HG03457 (cell line): ENCODE results near the gene SH3PXD2A.

ENCODE experiments used
- ATAC-seq: cut with Tn5 transposase; IDR thresholded peaks from one replicate; pipeline ENCODE4 v1.9.1; 2021; ENCODE audit warnings: moderate number of reproducible peaks; ENCODE audit not compliant: unreplicated experiment

Gene SH3PXD2A

GRCh38 chr10:103627111-103627892 is 228.1 kb downstream of the SH3PXD2A start:
- no peak for ATAC-seq

GRCh38 chr10:103626178-103626577 is 229.2 kb downstream of the SH3PXD2A start:
- no peak for ATAC-seq

GRCh38 chr10:103622935-103623574 is 232.3 kb downstream of the SH3PXD2A start:
- no peak for ATAC-seq

- no peak for ATAC-seq
Observed at GRCh38 chr10:103622286-103622685, 233.1 kb downstream of the SH3PXD2A start.

- no peak for ATAC-seq
Observed at GRCh38 chr10:103621783-103622125, 233.6 kb downstream of the SH3PXD2A start.

GRCh38 chr10:103620891-103621782 is 234.2 kb downstream of the SH3PXD2A start:
- no peak for ATAC-seq

GRCh38 chr10:103620352-103620740 is 235.0 kb downstream of the SH3PXD2A start:
- ATAC-seq = no peak

GRCh38 chr10:103619424-103620351 is 235.7 kb downstream of the SH3PXD2A start:
- no peak for ATAC-seq

GRCh38 chr10:103618575-103619423 is 236.6 kb downstream of the SH3PXD2A start:
- no peak for ATAC-seq

GRCh38 chr10:103617602-103618385 is 237.6 kb downstream of the SH3PXD2A start:
- ATAC-seq = no peak

GRCh38 chr10:103616705-103617601 is 238.4 kb downstream of the SH3PXD2A start:
- ATAC-seq = no peak

- no peak for ATAC-seq
Observed at GRCh38 chr10:103614306-103615158, 240.8 kb downstream of the SH3PXD2A start.

- no peak for ATAC-seq
Observed at GRCh38 chr10:103613616-103614015, 241.8 kb downstream of the SH3PXD2A start.

GRCh38 chr10:103612462-103613365 is 242.7 kb downstream of the SH3PXD2A start:
- ATAC-seq = no peak

- ATAC-seq = no peak
Observed at GRCh38 chr10:103610921-103611511, 244.4 kb downstream of the SH3PXD2A start.
